ENCODE results near the gene SERINC5. TPM values are rescaled to one million over a fixed set of nuclear protein-coding genes. Genes with fewer than 3 reads are reported as not detected.

The SERINC5 gene
- total RNA-seq, 3 donors from 2014 or later (not counting 1 experiment from before 2014, with no cell fraction given): 6.8 to 18.9 (median 14.5) TPM

- no peak overlapping the region for H3K4me3 Mint-ChIP-seq
- no peaks in the 10 kb centered on the region for H3K4me1 ChIP-seq (ENCODE audit: control insufficient read depth, insufficient read depth, low read length)
- H3K27ac Mint-ChIP-seq: no peak overlapping the region
- no peaks in the 10 kb centered on the region for H3K4me1 Mint-ChIP-seq
- no peak for TF ChIP-seq CTCF (IDR thresholded peaks at IDR 0.05)
- intact Hi-C loops (cut with micrococcal nuclease): no loop called here
- peaks cover 12% of the 10 kb centered on the region for H3K36me3 ChIP-seq (ENCODE audit: control insufficient read depth, insufficient read depth, low read length)
- H3K4me3 ChIP-seq (ENCODE audit: low read length): no peak overlapping the region
- H3K27me3 ChIP-seq (ENCODE audit: control insufficient read depth, insufficient read depth, low read length): no peaks in the 10 kb centered on the region
- H3K27ac ChIP-seq (ENCODE audit: low read length): no peak overlapping the region
- H3K9me3 Mint-ChIP-seq: no peaks in the 10 kb centered on the region
- no peaks in the 10 kb centered on the region for H3K27me3 Mint-ChIP-seq (ENCODE audit: low read depth in 2 of 2)
- ATAC-seq (no peak), DNase-seq (no peak)
- 95% methylated on average over 3 of the region's 3 CpGs for whole genome bisulfite sequencing (ENCODE audit: insufficient coverage)
- no peaks in the 10 kb centered on the region for H3K9me3 ChIP-seq (ENCODE audit: control insufficient read depth, insufficient read depth, low read length)
- H3K36me3 Mint-ChIP-seq: no peaks in the 10 kb centered on the region
Observed at GRCh38 chr5:80149161-80149609, 106.7 kb downstream of the SERINC5 start.

GRCh38 chr5:80147119-80147815 lies 108.6 kb downstream of the SERINC5 start:
- Mint-ChIP-seq H3K4me3 (no peak overlapping the region), H3K9me3 (no peaks in the 10 kb centered on the region), H3K27ac (no peak overlapping the region), H3K36me3 (no peaks in the 10 kb centered on the region), H3K27me3 (ENCODE audit: low read depth in 2 of 2) (no peaks in the 10 kb centered on the region), H3K4me1 (no peaks in the 10 kb centered on the region)
- Histone ChIP-seq H3K4me1 (ENCODE audit: control insufficient read depth, insufficient read depth, low read length) (no peaks in the 10 kb centered on the region), H3K27ac (ENCODE audit: low read length) (no peak overlapping the region), H3K4me3 (ENCODE audit: low read length) (no peak overlapping the region), H3K36me3 (ENCODE audit: control insufficient read depth, insufficient read depth, low read length) (peaks cover 14% of the 10 kb centered on the region), H3K27me3 (ENCODE audit: control insufficient read depth, insufficient read depth, low read length) (no peaks in the 10 kb centered on the region), H3K9me3 (ENCODE audit: control insufficient read depth, insufficient read depth, low read length) (no peaks in the 10 kb centered on the region)
- no peak for TF ChIP-seq CTCF (IDR thresholded peaks at IDR 0.05)
- intact Hi-C loops (cut with micrococcal nuclease): no loop called here
- WGBS (ENCODE audit: insufficient coverage): 85% methylated on average over 9 of the region's 9 CpGs
- no peak for ATAC-seq
- peak in 1 of 2 donors; percentile 26 for DNase-seq

- Histone ChIP-seq H3K4me3 (ENCODE audit: low read length) (no peak overlapping the region), H3K27me3 (ENCODE audit: control insufficient read depth, insufficient read depth, low read length) (no peaks in the 10 kb centered on the region), H3K9me3 (ENCODE audit: control insufficient read depth, insufficient read depth, low read length) (no peaks in the 10 kb centered on the region), H3K36me3 (ENCODE audit: control insufficient read depth, insufficient read depth, low read length) (peaks cover 14% of the 10 kb centered on the region), H3K27ac (ENCODE audit: low read length) (no peak overlapping the region), H3K4me1 (ENCODE audit: control insufficient read depth, insufficient read depth, low read length) (peaks cover 4% of the 10 kb centered on the region)
- intact Hi-C loops (cut with micrococcal nuclease): no loop called here
- H3K27ac Mint-ChIP-seq: no peak overlapping the region
- WGBS (ENCODE audit: insufficient coverage): 97% methylated on average over 8 of the region's 9 CpGs
- H3K9me3 Mint-ChIP-seq: no peaks in the 10 kb centered on the region
- no peaks in the 10 kb centered on the region for H3K36me3 Mint-ChIP-seq
- H3K4me3 Mint-ChIP-seq: no peak overlapping the region
- no peaks in the 10 kb centered on the region for H3K4me1 Mint-ChIP-seq
- ATAC-seq (no peak), DNase-seq (no peak)
- no peak for TF ChIP-seq CTCF (IDR thresholded peaks at IDR 0.05)
- no peaks in the 10 kb centered on the region for H3K27me3 Mint-ChIP-seq (ENCODE audit: low read depth in 2 of 2)
Observed at GRCh38 chr5:80146046-80146445, 109.8 kb downstream of the SERINC5 start.

GRCh38 chr5:80143491-80143890 lies 112.4 kb downstream of the SERINC5 start:
- intact Hi-C loops (cut with micrococcal nuclease): no loop called here
- no peaks in the 10 kb centered on the region for H3K9me3 ChIP-seq (ENCODE audit: control insufficient read depth, insufficient read depth, low read length)
- Mint-ChIP-seq H3K4me3 (no peak overlapping the region), H3K9me3 (no peaks in the 10 kb centered on the region), H3K27me3 (ENCODE audit: low read depth in 2 of 2) (no peaks in the 10 kb centered on the region), H3K4me1 (no peaks in the 10 kb centered on the region), H3K27ac (no peak overlapping the region), H3K36me3 (no peaks in the 10 kb centered on the region)
- no peak for TF ChIP-seq CTCF (IDR thresholded peaks at IDR 0.05)
- ATAC-seq: no peak
- H3K4me3 ChIP-seq (ENCODE audit: low read length): no peak overlapping the region
- H3K27ac ChIP-seq (ENCODE audit: low read length): no peak overlapping the region
- H3K36me3 ChIP-seq (ENCODE audit: control insufficient read depth, insufficient read depth, low read length): peaks cover 3% of the 10 kb centered on the region
- WGBS (ENCODE audit: insufficient coverage): 81% methylated on average over 13 of the region's 13 CpGs
- H3K27me3 ChIP-seq (ENCODE audit: control insufficient read depth, insufficient read depth, low read length): no peaks in the 10 kb centered on the region
- H3K4me1 ChIP-seq (ENCODE audit: control insufficient read depth, insufficient read depth, low read length): peaks cover 4% of the 10 kb centered on the region
- no peak for DNase-seq
